Retinal pigment epithelial cell (primary cell): ENCODE data around the gene HIPK2.
"Not testable (repeated sequence)": the region's sequence is repeated elsewhere in the genome, so short reads cannot be mapped to it uniquely, and the experiment has no call there.

Experiments used
- DNase-seq: peaks from one replicate; pipeline ENCODE4 v3.0.0-alpha.2; 2010; ENCODE audit warnings: low read depth
- H3K4me3 ChIP-seq: 2 replicates; pipeline ENCODE4 v1.5.1; 2011; ENCODE audit warnings: mild to moderate bottlenecking, low read length, control low read depth, moderate library complexity
- TF ChIP-seq, protein P1 (sequence below): conservative IDR thresholded peaks from 2 replicates; pipeline ENCODE4 v1.5.1; 2011; ENCODE audit warnings: low read depth, low read length, control low read depth, inconsistent platforms

HIPK2 gene

DNA sequence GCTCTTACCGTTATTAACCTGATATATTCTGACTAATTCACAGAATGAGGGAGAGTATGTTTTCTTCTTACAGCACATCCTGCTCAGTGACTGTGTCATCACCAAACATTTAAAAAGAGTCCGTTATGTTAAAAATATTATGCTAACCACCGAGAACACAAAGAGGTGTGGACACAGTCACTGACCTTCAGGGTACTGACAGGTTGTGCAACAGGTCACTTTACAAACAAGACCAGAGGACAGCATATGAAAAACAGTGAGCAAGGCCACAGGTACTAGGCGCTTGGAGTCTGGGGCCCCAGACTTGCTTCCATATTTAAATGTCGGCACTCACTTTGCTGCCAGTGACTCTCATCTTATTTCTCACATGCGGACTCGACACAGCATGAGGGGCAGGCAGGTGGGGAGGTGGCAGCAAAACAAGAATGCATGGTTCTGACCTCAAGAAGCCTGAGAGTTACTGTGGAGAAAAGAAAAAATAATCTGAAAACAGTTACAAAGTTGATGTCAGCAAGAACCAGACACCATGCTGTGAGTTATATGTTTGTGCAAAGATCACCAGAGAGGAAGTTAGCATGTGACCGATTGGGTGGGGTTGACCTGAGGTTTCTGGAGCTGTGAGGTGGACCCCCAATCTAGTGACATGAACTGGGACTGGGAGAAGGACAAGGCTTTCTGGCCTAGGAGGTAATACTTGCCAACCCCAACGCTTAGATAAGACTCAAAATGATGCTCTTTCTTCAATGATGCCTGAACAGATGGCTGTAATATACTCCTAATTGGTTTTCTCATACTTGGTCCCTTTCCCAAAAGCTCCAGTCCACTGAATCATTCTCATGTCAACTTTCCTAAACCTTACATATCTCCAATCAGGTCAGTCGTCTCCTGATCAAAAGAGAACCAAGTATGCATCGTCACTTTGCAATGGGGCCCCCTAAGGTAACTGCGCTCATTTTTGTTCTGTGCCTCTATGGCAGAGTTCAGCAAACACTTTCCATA lies 102.4 kb downstream of the HIPK2 start:
- no peak overlapping the region for H3K4me3 ChIP-seq
- DNase-seq = no peak

DNA sequence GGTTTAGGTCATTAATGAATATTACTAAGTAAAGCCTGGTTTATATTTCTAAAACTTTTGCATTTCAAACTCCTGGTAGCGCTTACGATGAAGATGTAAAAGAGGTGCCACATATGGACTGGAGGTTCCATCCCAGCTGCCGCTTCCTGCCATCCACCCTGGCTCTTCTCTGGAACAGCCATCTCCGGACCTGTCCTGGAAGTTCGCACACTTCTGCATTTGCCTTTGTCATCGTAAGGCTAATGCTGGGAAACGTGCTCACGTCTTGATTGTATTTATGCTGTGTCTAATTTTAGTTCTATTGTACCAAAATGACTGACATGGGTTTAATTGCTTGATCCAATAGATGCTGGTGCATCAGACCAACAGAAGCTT lies 103.1 kb downstream of the HIPK2 start:
- TF ChIP-seq, protein P1, sequence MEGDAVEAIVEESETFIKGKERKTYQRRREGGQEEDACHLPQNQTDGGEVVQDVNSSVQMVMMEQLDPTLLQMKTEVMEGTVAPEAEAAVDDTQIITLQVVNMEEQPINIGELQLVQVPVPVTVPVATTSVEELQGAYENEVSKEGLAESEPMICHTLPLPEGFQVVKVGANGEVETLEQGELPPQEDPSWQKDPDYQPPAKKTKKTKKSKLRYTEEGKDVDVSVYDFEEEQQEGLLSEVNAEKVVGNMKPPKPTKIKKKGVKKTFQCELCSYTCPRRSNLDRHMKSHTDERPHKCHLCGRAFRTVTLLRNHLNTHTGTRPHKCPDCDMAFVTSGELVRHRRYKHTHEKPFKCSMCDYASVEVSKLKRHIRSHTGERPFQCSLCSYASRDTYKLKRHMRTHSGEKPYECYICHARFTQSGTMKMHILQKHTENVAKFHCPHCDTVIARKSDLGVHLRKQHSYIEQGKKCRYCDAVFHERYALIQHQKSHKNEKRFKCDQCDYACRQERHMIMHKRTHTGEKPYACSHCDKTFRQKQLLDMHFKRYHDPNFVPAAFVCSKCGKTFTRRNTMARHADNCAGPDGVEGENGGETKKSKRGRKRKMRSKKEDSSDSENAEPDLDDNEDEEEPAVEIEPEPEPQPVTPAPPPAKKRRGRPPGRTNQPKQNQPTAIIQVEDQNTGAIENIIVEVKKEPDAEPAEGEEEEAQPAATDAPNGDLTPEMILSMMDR = no peak
- DNase-seq = no peak
- no peak overlapping the region for H3K4me3 ChIP-seq

More for the DNA sequence above, 102.4 kb downstream of the HIPK2 start:
- TF ChIP-seq, protein P1 = no peak

DNA sequence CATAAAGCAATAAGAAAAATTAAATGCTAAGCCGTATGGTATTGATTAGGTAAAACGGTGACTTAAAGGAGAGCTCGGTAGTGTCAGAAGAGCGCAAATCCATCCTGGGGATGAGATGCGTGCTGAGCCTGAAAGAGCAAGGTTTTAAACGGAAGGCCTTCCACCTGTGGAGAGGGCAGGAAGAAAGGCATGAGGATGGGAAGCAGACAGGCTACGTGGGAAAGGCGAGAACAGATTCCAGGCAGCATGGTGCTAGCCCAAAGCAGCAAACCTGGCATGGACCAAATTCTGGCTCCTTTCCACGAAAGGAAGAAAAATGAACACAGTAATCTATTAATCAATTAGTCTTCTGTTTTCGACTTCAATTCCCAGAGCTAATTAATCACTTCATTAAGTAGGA lies 103.5 kb downstream of the HIPK2 start:
- no peak for DNase-seq
- no peak overlapping the region for H3K4me3 ChIP-seq
- TF ChIP-seq, protein P1 = no peak

DNA sequence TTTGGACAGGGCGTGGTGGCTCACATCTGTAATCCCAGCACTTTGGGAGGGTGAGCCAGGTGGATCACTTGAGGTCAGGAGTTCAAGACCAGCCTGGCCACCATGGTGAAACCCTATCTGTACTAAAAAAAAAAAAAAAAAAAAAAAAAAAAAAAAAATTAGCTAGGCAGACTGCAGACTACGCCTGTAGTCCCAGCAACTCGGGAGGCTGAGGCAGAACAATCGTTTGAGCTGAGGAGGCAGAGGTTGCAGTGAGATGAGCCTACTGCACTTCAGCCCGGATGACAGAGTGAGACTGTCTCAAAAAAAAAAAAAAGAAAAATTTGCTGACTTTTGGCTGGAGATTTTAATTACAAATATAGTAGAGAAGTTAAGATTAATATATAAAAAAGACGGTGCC lies 104.0 kb downstream of the HIPK2 start:
- no peak overlapping the region for H3K4me3 ChIP-seq
- DNase-seq = no peak
- TF ChIP-seq, protein P1 = no peak

DNA sequence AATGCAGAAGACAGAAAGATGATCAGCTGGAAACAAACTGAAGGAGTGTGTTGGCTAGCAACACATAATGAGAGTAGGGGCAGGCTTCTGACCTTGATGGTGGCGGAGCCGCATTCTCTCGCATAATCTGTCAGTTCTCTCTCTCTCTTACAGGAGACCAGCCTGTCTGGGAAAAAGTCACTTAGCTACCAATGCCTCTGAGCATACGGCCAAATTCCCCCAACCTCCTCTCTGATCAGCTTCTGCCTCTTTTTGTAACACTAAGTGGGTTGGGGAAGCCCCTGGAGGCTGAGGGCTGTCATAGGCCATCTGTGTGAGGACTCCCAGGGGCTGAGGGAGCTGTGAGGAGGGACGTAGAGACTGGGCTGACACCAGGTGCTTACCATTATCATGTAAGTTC lies 104.6 kb downstream of the HIPK2 start:
- DNase-seq = no peak
- no peak overlapping the region for H3K4me3 ChIP-seq
- TF ChIP-seq, protein P1 = no peak

DNA sequence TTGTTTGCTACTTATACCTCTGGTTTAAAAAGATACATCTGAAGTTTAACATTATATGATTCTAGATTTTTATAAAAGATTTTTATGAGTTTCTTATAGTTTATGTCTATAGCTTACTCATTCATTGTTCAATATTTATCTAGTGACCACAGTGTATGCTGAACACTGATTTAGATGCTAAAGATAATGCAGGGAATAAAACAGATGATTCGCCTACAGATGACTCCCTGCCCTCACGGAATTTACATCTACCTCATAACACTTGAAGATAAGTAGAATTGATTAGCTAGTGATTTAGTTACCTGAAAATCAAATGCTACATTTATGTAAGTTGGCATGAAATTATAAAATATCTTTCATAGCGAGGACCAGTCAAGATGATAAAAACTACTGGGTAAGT lies 105.8 kb downstream of the HIPK2 start:
- TF ChIP-seq, protein P1 = no peak
- DNase-seq = no peak
- no peak overlapping the region for H3K4me3 ChIP-seq

DNA sequence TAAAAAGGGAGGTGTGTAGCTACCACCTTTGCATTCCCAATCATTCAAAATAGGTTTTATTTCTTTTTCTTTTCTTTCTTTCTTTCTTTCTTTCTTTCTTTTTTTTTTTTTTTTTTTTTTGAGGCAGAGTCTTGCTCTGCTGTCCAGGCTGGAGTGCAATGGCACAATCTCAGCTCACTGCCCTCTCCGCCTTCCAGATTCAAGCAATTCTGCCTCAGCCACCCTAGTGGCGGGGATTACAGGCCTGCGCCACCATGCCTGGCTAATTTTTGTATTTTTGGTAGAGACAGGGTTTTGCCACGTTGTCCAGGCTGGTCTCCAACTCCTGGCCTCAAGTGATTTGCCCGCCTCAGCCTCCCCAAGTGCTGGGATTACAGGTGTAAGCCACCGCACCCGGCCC lies 107.1 kb downstream of the HIPK2 start:
- not testable (repeated sequence) for DNase-seq, H3K4me3 ChIP-seq
